ENCODE results near the gene TEX55.

DNA sequence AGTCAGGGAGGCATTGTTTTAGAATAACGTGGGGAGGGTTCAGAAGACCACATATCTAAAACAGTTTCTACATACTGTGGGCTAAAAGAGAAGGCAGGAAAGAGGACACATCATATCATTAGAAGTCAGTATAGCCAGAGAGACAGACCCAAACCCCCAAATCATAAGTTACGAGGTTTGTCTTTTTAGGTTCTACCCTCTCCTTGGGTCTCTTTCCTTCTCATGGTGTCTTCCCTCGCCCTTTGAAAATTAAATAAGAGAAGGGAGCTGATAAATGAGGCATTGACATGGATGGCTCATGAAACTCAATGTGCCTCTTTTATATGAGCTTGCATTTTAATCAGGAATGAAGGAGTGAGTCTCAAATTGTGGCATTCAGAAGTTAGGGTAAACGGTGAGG, 30.8 kb downstream of the TEX55 start:
- TF ChIP-seq RFX5 (IDR thresholded peaks at IDR 0.05; ENCODE audit: low read depth, low read length) (no peak), RAD21 (IDR thresholded peaks at IDR 0.05; ENCODE audit: low read length) (no peak), POLR2A (IDR thresholded peaks at IDR 0.05; ENCODE audit: low read depth, low read length) (no peak), MXI1 (IDR thresholded peaks at IDR 0.05; ENCODE audit: borderline replicate concordance, low read depth, low read length) (no peak), SMC3 (IDR thresholded peaks at IDR 0.05; ENCODE audit: low read depth, low read length) (no peak), FOS (IDR thresholded peaks at IDR 0.05; ENCODE audit: low read depth, low read length) (no peak), BHLHE40 (IDR thresholded peaks at IDR 0.05; ENCODE audit: low read depth, low read length) (no peak)
- TF ChIP-seq, protein P1, sequence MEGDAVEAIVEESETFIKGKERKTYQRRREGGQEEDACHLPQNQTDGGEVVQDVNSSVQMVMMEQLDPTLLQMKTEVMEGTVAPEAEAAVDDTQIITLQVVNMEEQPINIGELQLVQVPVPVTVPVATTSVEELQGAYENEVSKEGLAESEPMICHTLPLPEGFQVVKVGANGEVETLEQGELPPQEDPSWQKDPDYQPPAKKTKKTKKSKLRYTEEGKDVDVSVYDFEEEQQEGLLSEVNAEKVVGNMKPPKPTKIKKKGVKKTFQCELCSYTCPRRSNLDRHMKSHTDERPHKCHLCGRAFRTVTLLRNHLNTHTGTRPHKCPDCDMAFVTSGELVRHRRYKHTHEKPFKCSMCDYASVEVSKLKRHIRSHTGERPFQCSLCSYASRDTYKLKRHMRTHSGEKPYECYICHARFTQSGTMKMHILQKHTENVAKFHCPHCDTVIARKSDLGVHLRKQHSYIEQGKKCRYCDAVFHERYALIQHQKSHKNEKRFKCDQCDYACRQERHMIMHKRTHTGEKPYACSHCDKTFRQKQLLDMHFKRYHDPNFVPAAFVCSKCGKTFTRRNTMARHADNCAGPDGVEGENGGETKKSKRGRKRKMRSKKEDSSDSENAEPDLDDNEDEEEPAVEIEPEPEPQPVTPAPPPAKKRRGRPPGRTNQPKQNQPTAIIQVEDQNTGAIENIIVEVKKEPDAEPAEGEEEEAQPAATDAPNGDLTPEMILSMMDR (conservative IDR thresholded peaks at IDR 0.05; ENCODE audit: low read depth, low read length): no peak
- TF ChIP-seq, protein P2, sequence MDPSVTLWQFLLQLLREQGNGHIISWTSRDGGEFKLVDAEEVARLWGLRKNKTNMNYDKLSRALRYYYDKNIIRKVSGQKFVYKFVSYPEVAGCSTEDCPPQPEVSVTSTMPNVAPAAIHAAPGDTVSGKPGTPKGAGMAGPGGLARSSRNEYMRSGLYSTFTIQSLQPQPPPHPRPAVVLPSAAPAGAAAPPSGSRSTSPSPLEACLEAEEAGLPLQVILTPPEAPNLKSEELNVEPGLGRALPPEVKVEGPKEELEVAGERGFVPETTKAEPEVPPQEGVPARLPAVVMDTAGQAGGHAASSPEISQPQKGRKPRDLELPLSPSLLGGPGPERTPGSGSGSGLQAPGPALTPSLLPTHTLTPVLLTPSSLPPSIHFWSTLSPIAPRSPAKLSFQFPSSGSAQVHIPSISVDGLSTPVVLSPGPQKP (IDR thresholded peaks at IDR 0.05; ENCODE audit: borderline replicate concordance, low read depth, low read length): no peak

Data from IMR-90 (cell line).